ENCODE measurements around the gene TTLL1. TPM values are rescaled to one million over a fixed set of nuclear protein-coding genes. Genes with fewer than 3 reads are reported as not detected.

Gene TTLL1
- total RNA-seq: 9.7 and 11.2 TPM in 2 replicates

DNA sequence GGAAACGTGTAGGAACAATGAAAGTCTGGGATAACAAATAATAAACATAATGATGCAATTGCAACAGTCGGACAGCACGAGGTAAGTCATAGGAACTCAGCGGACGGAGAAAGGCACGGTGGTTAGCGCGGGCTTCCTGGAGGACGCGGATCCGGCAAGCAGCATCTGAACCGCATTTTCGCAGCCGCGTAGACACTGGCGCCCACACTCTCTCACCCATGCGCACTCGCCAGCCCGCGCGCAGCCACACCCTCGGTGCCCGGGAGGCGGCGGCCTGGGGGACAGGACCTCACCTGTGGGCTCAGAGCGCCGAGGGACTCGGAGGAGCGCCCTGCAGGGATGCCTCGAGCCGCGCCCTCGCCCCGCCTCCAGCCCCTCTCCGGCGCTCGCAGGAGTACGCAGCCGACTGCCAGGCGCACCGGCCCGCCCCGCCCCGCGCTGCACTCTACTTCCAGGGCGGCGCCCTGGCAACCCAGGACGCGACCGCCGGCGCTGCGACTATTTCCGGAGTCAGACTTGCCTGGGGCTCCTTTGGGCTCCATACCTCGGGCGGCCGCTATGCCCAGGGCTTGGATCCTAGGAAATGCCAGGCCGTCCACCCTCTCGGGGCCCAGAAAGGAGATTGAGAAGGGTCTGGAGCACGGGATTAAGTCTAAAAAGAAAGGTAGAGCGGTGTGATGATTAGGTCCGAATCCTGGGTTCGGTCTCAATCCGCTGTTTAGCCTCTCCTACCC is at the start of gene TTLL1:
TTLL1 (minus strand) TSS at position 408 of the 734 bp plus-strand sequence. CDS start 13,805 bp downstream, outside the sequence.

DNA sequence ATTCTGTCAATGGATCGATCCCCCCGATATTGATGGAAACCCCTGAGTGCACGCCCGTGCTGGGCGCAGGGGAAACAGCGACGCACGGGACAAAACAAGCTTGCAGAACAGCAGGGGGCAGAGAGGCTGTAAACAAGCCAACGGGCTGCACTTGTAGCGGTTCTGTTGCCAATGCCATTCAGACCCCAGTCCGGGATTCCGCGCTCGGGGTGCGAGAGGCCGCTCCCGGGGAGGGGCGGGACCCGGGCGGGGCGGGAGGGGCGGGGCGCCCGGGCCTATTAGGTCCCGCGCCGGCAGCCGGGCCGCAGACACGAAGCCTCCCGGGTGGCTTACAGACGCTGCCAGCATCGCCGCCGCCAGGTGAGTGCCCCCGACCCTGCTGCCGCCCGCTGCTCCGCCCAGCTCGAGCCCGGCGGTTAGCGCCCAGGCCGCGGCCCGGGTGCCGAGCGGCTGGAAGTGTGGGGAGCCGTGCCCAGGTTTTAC is 21.3 kb upstream of the TTLL1 start, which contains the start of gene BIK:
BIK (plus strand) TSS at position 307 of the 483 bp plus-strand sequence. CDS start 13,273 bp downstream, outside the sequence.

DNA sequence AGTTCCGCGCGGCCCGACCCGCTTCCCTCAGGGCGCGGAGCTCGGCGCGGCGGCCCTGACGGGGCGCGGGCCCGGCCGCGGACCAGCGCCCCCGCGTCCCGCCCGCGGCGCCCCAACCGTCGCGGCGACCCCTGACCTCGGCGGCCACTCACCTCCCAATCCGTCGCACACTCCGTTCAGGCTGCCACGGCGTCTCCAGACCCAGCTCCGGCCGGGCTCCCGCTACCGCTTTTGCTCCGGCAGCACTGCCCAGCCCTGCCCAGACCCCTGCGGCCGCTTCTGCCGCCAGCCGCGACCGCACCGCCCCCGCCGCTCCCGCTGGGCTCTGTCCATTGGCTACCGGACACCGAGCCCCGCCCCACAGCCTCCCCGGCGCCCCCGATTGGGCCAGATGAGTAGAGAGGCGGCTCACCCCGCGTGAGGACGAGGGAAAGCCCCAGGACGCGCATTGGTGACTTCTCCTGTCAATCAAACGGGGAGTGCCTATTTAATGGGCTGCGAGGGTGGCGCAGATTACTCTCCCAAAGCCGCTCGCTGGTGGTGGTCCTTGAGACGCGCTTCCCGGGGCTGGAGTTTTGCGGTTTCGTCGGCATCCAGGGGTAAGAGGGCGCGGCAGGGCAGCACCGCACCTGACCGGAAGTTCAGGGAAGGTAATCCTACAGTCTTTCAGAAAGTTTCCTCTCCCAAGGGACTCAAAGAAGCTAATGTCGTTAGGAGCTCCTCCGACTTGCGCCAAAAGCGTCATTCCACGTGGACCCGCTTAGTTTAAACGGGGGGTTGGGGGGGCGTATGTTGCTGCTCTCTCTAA is 74.1 kb downstream of the TTLL1 start, which contains the start of gene PACSIN2:
PACSIN2 (minus strand) TSS at position 281 of the 808 bp plus-strand sequence. CDS start 103,069 bp downstream, outside the sequence.

Other genes with a start within 250 kb of the TTLL1 start
- 77.1 and 124 TPM in 2 replicates for gene ARFGAP3, start 232.1 kb downstream of the TTLL1 start, total RNA-seq
- gene PACSIN2, start 74.2 kb downstream of the TTLL1 start, total RNA-seq: 42.1 and 50.0 TPM in 2 replicates
- gene BIK, start 21.4 kb upstream of the TTLL1 start, total RNA-seq: not detected in 2 replicates
- gene MCAT, start 54.0 kb upstream of the TTLL1 start, total RNA-seq: 28.0 and 29.7 TPM in 2 replicates
- 821 and 840 TPM in 2 replicates for gene TSPO, start 62.2 kb upstream of the TTLL1 start, total RNA-seq
- 33.5 and 35.7 TPM in 2 replicates for gene TTLL12, start 97.7 kb upstream of the TTLL1 start, total RNA-seq